Activated T-cell treated with anti-CD3 and anti-CD28 coated beads for 24 hours (primary cell): Measurements from ENCODE around the gene TMEM222.
"Not testable (repeated sequence)": the region's sequence is repeated elsewhere in the genome, so short reads cannot be mapped to it uniquely, and the experiment has no call there.

Experiments used
- DNase-seq: peaks from one replicate; pipeline ENCODE4 v3.0.0-alpha.2; 2020; ENCODE audit warnings: low read depth

TMEM222 gene, protein sequence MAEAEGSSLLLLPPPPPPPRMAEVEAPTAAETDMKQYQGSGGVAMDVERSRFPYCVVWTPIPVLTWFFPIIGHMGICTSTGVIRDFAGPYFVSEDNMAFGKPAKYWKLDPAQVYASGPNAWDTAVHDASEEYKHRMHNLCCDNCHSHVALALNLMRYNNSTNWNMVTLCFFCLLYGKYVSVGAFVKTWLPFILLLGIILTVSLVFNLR

DNA sequence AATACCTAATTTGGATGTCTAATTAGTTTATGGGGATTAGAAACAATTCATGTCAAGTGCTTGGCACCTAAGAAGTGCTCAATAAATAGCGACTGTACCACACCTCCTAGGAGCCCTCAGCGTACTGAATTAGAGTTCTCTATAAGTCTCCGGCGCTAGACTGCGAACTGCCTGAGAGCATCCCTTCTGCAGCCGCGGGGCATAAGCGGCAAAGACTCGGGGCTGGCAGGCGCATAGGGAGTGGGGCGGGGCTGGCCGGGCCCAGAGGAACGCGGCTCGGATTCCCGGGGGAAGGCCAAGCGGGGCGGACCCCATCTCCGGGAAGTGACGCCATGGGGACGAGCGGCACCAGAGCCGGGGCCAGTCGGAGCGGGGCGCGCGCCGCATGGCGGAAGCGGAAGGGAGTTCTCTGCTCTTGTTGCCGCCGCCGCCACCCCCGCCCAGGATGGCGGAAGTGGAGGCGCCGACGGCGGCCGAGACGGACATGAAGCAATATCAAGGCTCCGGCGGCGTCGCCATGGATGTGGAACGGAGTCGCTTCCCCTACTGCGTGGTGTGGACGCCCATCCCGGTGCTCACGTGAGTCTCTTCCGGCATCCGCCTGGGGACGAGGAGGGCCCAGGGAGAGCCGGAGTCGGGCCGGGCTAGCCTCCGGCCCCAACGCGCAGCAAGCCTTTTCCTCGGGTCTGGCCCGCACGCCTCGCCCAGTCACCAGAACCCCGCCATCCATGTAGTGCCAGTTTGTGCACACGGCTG lies at the start of gene TMEM222:
Gene TMEM222 (plus strand): TSS at position 351 of the 756 bp plus-strand sequence. CDS start 35 bp downstream, at position 386.
- peak; percentile 96 for DNase-seq

DNA sequence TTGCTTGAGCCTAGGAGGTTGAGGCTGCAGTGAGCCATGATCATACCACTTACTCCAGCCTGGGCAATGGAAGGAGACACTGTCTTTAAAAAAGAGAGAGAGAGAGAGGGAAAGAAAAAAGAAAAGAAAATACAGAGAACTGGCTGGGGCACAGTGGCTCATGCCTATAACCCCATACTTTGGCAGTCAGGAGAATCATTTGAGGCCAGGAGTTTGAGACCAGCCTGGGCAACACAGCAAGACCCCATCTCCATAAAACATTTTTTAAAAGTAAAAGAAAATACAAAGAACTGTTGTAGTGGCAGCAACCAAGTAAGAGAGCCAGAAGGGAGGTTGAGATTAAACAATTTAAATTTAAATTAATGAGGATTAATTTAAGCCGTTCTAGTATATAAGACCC lies 47.8 kb upstream of the TMEM222 start:
- no peak for DNase-seq

DNA sequence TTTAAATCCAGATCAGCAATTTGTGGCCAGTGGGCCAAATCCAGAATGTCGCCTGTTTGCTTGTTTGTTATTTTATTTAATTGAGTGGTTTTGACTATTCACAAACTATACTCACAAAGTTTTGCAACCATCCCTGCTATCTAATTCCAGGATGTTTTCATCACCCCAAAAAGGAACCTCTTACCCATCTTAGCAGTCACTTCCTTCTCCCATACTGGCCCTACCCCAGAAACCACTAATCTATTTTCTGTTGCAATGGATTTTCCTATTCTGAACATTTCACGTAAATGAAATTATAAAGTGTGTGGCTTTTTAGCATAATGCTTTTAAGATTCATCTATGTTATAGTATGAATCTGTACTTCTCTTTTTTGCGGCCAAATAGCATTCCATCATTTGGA lies 46.3 kb upstream of the TMEM222 start:
- no peak for DNase-seq

GRCh38 chr1:27284425-27285273 lies 37.3 kb upstream of the TMEM222 start:
- peak; percentile 80 for DNase-seq

DNA sequence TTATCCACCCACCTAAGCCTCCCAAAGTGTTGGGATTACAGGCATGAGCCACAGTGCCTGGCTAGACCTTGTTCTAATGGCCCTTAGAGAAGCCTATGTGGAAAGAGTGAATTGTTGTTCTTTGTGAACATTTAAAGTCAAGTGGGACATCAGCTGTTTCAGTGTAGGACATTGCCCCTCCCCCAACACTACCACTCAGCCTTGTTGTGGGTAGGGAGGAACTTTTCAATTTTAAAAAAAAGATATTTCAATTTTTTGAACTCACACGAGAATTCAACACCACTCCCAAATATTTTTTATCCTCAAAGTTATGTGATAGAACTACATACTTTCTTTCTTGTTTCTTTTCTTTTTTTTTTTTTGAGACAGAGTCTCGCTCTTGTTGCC lies 36.7 kb upstream of the TMEM222 start:
- no peak for DNase-seq

GRCh38 chr1:27285821-27286220 lies 36.1 kb upstream of the TMEM222 start:
- DNase-seq, result not testable (repeated sequence)

GRCh38 chr1:27289125-27289524 lies 32.8 kb upstream of the TMEM222 start:
- DNase-seq, result not testable (repeated sequence)

DNA sequence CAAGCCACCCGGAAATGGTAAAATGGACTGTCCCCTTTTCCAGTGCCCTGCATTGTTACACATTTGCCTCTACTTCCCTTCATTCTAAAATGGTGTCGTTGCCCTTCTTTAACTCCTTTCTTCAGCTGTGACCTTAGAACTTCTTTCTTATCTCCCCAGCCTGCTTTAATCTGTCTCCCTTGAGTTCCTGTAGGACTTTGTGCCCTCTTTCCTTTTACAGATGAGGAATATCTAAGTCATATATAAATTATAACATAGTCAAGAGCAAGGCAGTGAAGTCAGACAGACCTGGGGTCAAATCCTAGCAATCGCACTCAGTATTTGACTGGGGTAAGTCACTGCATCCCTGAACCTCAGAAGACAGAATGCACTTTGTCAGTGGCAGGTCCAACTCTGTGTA lies 31.4 kb upstream of the TMEM222 start:
- DNase-seq, result no peak

- no peak for DNase-seq
Observed at GRCh38 chr1:27292106-27292505, 29.9 kb upstream of the TMEM222 start.

DNA sequence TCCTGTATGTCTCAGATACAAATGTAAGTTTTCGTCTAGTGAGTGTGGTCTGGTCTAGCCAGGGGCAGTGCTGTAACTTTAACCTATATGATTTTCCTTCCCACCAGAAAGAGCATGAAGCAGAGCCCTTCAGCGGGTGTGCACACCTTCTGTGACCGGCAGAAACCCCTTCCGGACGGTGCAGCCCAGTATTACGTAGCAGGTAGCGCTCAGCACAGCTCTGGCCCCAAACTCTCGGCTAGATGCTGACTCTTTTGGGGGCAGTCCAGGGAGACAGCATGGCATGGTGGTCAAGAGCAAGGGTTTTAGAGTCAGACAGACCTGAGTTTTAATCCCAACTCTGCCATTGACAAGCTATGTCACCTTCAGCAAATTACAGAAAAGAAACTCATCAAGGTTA lies 28.0 kb upstream of the TMEM222 start:
- DNase-seq, result no peak

GRCh38 chr1:27296773-27297291 lies 25.1 kb upstream of the TMEM222 start:
- peak; percentile 47 for DNase-seq

- DNase-seq, result no peak
Observed at GRCh38 chr1:27297903-27298302, 24.1 kb upstream of the TMEM222 start.

DNA sequence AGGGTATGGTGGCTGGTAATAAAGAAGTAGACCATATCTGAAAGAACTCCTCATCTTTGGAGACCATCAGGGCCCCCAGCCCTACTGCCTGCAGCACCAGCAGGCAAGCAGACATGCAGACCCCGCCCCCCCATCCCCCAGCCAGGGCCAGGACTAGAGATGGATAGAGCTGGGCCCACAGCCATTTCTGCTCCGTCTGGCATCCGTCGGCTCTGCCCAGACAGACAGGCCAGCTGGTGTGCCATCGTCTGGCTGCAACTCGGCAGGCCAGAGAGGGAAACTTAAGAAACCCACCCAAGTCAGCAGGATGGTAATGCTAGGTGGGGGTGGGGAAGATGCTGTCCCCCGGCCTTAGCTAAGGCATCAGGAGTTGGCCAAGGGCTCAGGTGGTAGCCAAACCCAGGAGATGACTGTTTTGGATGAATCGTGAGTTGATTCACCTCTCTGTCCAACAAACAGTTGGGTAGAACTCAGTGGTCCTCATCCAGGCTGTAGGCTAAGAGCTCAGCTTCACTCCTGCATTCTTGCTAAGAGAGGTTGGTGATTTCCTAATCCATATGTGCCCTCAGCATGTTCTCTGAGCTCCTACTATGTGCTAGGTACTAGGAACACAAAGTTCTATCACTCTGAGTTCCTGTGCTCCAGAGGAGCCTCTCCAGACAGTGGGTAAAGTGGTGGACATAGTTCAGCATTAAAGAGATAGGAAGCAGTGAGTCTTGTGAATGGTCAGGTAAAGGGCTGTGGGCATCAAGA lies 23.2 kb upstream of the TMEM222 start:
- no peak for DNase-seq

DNA sequence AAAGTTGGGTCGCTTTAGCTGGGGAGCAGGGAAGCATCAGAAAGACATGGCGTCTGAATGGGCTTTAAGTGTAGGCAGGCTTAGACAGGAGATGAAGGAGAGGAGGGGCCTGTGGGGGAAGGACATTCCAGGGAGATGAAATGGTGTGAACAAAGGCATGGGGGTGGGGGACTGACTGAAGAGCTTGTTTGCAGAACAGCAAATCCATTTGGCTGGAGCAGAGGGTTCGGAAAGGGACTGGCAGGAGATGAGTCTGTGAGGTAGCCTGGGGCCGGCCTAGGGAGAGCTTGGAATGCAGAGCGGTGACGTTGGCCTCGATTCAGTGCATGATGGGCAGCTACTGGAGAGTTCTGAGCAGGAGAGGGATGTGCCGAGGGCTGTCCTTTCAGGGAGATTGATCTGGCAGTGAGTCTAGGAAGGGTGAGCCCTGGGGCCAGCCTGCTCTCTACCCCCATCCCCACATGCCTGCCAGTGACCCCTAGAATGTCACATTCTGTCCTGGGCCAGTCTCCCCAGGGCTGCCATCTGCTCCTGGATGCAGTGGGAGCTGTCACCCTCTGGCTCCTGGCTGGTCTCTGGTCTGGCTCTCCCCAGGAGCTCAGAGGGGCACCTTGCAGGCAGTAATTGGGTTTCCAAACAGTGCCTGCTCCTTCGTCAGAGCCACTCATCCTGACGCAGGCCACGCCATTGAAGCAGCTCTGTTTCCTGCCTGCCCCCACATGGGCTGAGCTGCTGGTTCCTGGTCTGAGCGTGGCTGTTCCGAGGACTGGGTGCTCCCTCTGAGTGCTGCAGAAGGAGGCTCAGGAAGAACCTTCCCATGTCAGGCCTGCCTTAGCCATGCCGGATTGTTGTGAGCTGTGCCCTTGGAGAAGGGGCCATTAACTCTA lies 22.3 kb upstream of the TMEM222 start:
- no peak for DNase-seq

- DNase-seq, result peak; percentile 72
Observed at GRCh38 chr1:27300341-27301051, 21.5 kb upstream of the TMEM222 start.

- DNase-seq, result no peak
Observed at GRCh38 chr1:27301052-27301422, 20.9 kb upstream of the TMEM222 start.

DNA sequence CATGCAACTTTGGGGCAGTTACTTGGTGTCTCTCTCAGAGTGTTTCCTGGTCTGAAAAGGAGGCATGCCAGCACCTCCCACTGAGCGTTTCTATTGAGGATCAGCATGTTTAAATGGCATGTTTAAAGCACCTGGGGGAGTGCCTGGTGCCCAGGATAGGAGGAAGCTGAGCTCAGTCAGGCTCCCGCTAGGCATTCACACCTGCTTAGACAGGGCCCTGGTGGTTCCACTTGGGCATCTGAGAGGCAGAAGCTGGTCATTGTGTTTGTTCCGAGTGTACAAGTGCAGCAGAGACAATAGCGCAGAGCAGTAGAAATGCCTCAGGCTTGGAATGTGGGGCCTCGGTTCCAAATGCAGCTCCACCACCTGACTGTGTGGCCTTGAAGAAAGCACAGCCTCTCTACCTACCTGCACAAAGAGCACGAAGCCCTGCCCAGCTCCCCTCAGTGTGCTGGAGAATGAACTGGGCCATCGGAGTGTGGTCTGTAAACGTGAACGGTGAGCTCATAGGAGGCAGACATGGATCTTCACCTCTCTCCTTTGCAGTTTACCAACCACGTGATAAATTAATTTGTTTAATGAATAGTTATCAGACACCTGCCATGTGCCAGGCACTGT lies 20.3 kb upstream of the TMEM222 start:
- no peak for DNase-seq

DNA sequence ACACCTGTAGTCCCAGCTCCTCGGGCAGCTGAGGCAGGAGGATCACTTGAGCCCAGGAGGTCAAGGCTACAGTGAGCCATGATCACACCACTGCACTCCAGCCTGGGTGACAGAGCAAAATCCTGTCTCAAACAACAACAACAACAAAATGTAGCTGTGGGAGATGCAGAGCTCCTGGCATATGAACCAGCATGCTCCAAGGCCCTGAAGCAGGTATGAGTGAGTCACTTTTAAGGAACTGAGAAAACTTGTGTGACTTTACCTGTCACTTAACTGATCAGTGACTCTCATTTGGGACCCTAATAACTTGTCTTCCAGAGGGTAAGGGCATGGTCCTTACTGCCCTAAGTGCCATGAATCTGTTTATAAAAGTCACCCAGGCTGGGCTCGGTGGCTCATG lies 19.4 kb upstream of the TMEM222 start:
- DNase-seq, result no peak

GRCh38 chr1:27303509-27303908 lies 18.5 kb upstream of the TMEM222 start:
- DNase-seq, result no peak

- no peak for DNase-seq
Observed at GRCh38 chr1:27306071-27306470, 15.9 kb upstream of the TMEM222 start.
